ENCODE measurements around the gene TIMM44.

- no peak for TF ChIP-seq POLR2A (IDR thresholded peaks at IDR 0.05)
- no peak for TF ChIP-seq CTCF (IDR thresholded peaks at IDR 0.05)
- no peak for TF ChIP-seq EP300 (IDR thresholded peaks at IDR 0.05)
Measured at GRCh38 chr19:7897292-7897691, 46.2 kb downstream of the TIMM44 start.

Measured in ovary (tissue), 3 donors.